Tibial nerve (tissue), 4 donors: Measurements from ENCODE around the gene GTF2E1. TPM values are rescaled to one million over a fixed set of nuclear protein-coding genes. Genes with fewer than 3 reads are reported as not detected.

Source experiments
- DNase-seq, 2 donors: peaks; one replicate each; pipeline ENCODE4 v3.0.0-alpha.2; 2019; ENCODE audit warnings: low spot score in 2 of 2
- H3K27ac ChIP-seq, 4 donors: fragments of 200-600 bp; sonication (generic) in 3 of 4; one replicate each; pipeline ENCODE4 v1.5.1; 2017 to 2019; ENCODE audit warnings: mild to moderate bottlenecking in 1 of 4
- H3K27me3 ChIP-seq, 2 donors: fragments of 200-600 bp; sonication (generic) in 1 of 2; one replicate each; pipeline versions ENCODE4 v1.5.1 to v1.6.0; 2017 to 2019
- H3K36me3 ChIP-seq, 3 donors: fragments of 200-600 bp; sonication (generic); one replicate each; pipeline ENCODE4 v1.5.1; 2018 to 2019
- H3K4me1 ChIP-seq, 4 donors: fragments of 200-600 bp; sonication (generic) in 3 of 4; one replicate each; pipeline ENCODE4 v1.5.1; 2017 to 2019
- H3K4me3 ChIP-seq, 4 donors: fragments of 200-600 bp; sonication (generic) in 3 of 4; one replicate each; pipeline ENCODE4 v1.5.1; 2017 to 2019; ENCODE audit warnings: mild to moderate bottlenecking in 1 of 4, moderate library complexity in 1 of 4
- H3K9me3 ChIP-seq, 4 donors: fragments of 200-600 bp; sonication (generic) in 3 of 4; one replicate each; pipeline ENCODE4 v1.5.1; 2017 to 2019
- EP300 ChIP-seq, 2 donors: sonication (generic); formaldehyde crosslinking; IDR thresholded peaks; one replicate each; pipeline ENCODE4 v1.6.1; 2017; ENCODE audit warnings: antibody characterized with exemption in 2 of 2, mild to moderate bottlenecking in 1 of 2
- POLR2A ChIP-seq, 2 donors: fragments of 450-650 bp; IDR thresholded peaks; one replicate each; pipeline ENCODE4 v1.6.1; 2017; ENCODE audit warnings: antibody characterized with exemption in 2 of 2, mild to moderate bottlenecking in 2 of 2, moderate library complexity in 2 of 2
- WGBS, 2 donors: methylation state at CpG; one replicate each; pipeline ENCODE4 v1.1.5; 2018; 5-methylcytosine and 5-hydroxymethylcytosine counted together
- total RNA-seq, 4 donors: library from RNA; depleted of rRNA; stranded (reverse); fragments of >200 nt; gene quantifications; one replicate each; pipeline ENCODE4 v1.1.0, GENCODE V29; 2016
- TF ChIP-seq, protein P1 (sequence below), 5 experiments: fragments of 200-600 bp in 3 of 5; fragments of 450-650 bp in 2 of 5; sonication (generic) in 3 of 5; IDR thresholded peaks; one replicate each; pipeline ENCODE4 v1.5.1; 2016 to 2019; ENCODE audit warnings: antibody characterized with exemption in 5 of 5, mild to moderate bottlenecking in 3 of 5, moderate library complexity in 2 of 5

GTF2E1 gene
- total RNA-seq, 4 donors from 2014 or later, result 7.6 to 12.2 (median 10.4) TPM

DNA sequence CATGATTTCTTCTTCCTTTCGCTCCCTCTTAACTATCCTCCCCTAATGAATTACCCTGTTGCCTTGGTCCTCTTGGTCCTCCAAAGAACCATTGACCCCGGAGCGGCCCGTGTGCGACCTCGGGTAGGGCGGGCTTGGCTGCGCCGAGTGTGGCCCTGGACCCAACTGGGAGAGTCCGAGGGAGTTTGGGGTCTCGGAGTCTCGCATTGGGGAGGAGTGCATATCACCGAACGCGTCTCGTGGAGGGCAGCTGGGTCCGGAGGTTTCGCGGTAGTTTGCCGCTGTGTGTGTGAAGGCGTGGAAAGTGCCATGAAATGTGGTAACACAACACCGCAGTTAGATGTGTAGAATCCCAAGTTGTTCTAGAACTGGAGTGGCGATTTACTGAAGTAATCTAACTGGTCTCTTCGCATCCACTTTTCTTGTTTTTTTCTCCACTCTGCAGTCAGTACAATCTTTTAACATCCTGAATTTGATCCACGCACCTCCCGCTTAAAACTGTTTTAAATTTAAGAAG is 363 bp downstream of the GTF2E1 start:
- no peak for DNase-seq
- 0% methylated on average over 26 of the region's 26 CpGs for WGBS, 2 donors
- peak overlapping the region; percentile 73 to 89 (median 84) for H3K4me3 ChIP-seq
- H3K36me3 ChIP-seq, result peaks cover 0 to 13% (median 0%) of the 10 kb centered on the region in 3 donors
- peaks cover 0 to 31% (median 13%) of the 10 kb centered on the region in 4 donors for H3K4me1 ChIP-seq
- TF ChIP-seq EP300 (IDR thresholded peaks at IDR 0.05) (no peak), POLR2A (IDR thresholded peaks at IDR 0.05) (no peak)
- TF ChIP-seq, protein P1, sequence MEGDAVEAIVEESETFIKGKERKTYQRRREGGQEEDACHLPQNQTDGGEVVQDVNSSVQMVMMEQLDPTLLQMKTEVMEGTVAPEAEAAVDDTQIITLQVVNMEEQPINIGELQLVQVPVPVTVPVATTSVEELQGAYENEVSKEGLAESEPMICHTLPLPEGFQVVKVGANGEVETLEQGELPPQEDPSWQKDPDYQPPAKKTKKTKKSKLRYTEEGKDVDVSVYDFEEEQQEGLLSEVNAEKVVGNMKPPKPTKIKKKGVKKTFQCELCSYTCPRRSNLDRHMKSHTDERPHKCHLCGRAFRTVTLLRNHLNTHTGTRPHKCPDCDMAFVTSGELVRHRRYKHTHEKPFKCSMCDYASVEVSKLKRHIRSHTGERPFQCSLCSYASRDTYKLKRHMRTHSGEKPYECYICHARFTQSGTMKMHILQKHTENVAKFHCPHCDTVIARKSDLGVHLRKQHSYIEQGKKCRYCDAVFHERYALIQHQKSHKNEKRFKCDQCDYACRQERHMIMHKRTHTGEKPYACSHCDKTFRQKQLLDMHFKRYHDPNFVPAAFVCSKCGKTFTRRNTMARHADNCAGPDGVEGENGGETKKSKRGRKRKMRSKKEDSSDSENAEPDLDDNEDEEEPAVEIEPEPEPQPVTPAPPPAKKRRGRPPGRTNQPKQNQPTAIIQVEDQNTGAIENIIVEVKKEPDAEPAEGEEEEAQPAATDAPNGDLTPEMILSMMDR (IDR thresholded peaks at IDR 0.05), result no peak
- H3K9me3 ChIP-seq, result peaks cover 0 to 7% (median 0%) of the 10 kb centered on the region in 4 donors
- no peaks in the 10 kb centered on the region for H3K27me3 ChIP-seq
- H3K27ac ChIP-seq, result peak overlapping the region; percentile 81 to 97 (median 90)

DNA sequence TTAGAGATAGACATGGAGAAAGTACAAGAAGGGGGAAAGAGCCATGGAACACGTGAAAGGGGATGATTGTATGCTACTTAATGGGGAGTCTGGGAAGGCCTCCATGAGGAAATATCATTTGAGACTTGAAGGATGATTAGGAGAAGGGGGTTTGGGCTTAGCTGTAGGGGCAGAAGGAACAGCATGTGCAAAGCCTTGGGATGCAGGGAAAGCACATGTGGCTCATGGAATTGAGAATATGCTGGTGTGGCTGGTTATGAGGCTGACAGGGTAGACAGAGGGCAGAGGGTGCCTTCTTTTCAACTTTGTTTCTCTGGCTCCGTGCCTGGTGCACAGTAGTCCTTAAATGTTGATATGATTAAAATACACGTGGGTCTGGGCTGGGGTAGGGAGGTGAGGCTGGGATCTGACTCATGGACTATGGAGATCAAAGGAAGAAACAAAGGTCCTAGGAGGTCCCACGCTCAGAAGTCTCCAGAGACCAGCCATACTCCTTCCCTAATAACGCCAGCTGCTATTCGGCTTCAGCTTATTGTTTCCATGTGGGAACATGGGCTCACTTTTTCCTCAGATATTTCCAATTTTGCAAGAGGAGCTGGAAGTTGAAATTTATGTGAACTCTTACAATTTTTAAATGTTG is 1.1 kb downstream of the GTF2E1 start:
- 44 to 48% methylated on average over 6 of the region's 6 CpGs for WGBS, 2 donors
- H3K27ac ChIP-seq, result peak overlapping the region in 1 of 4 donors; percentile 91
- peaks cover 0 to 5% (median 0%) of the 10 kb centered on the region in 4 donors for H3K9me3 ChIP-seq
- no peak for DNase-seq
- H3K36me3 ChIP-seq, result peaks cover 0 to 6% (median 0%) of the 10 kb centered on the region in 3 donors
- TF ChIP-seq POLR2A (IDR thresholded peaks at IDR 0.05), result no peak
- TF ChIP-seq, protein P1 (IDR thresholded peaks at IDR 0.05), result no peak
- no peak for TF ChIP-seq EP300 (IDR thresholded peaks at IDR 0.05)
- H3K4me3 ChIP-seq, result peak overlapping the region in 3 of 4 donors; percentile 83 to 89 (median 85)
- no peaks in the 10 kb centered on the region for H3K27me3 ChIP-seq
- peaks cover 0 to 31% (median 13%) of the 10 kb centered on the region in 4 donors for H3K4me1 ChIP-seq

DNA sequence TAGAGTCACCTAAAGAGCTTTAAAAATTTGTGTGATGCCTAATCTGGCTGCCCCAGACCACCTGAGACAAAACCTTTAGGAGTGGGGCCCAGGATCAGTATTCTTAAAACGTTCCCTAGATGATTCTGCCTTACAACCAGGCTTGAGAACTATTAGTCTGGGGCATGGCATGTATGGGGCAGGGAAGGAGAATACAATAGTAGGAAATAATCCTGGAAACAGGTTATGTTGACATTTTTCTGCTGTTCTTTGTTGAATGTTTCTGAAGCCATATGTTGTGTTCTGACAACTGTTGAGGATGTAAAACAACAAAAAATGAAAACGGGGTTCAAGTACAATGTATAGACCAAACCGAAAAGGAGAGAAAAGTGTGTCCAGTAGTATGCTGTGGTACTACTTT is 2.9 kb downstream of the GTF2E1 start:
- Histone ChIP-seq H3K4me1 (peaks cover 0 to 31% (median 13%) of the 10 kb centered on the region in 4 donors), H3K27ac (no peak overlapping the region), H3K27me3 (no peaks in the 10 kb centered on the region), H3K36me3 (peaks cover 0 to under 1% (median 0%) of the 10 kb centered on the region in 3 donors), H3K4me3 (no peak overlapping the region), H3K9me3 (no peaks in the 10 kb centered on the region)
- DNase-seq, result no peak
- 79 to 85% methylated on average over 3 of the region's 3 CpGs for WGBS, 2 donors
- TF ChIP-seq, protein P1 (IDR thresholded peaks at IDR 0.05), result no peak
- TF ChIP-seq POLR2A (IDR thresholded peaks at IDR 0.05) (no peak), EP300 (IDR thresholded peaks at IDR 0.05) (no peak)

DNA sequence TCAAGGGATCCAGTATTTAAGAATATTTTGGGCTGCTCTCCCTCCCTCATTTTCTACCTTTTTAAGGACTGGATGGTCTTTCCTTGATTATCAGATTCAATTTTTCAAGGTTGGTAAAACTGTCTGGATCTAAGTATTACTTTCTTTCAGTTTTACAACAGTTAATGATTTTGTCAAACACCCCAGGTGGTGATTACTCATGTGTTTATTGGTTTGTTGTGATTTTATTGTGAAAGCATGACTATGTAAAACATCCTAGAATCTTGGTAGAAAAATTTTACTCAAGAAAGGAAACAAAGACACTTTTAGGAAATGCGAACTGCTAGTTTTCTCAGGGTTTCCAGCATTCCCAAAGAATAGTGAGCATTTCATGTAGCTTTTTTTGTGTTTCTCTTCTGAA is 7.3 kb downstream of the GTF2E1 start:
- no peaks in the 10 kb centered on the region for H3K27me3 ChIP-seq
- peaks cover 0 to 10% (median 0%) of the 10 kb centered on the region in 3 donors for H3K36me3 ChIP-seq
- TF ChIP-seq POLR2A (IDR thresholded peaks at IDR 0.05) (no peak), EP300 (IDR thresholded peaks at IDR 0.05) (no peak)
- TF ChIP-seq, protein P1 (IDR thresholded peaks at IDR 0.05), result no peak
- no peaks in the 10 kb centered on the region for H3K9me3 ChIP-seq
- DNase-seq, result no peak
- WGBS, 2 donors, result 79 to 82% methylated on average over 1 of the region's 1 CpG
- no peak overlapping the region for H3K4me3 ChIP-seq
- H3K4me1 ChIP-seq, result peaks cover 0 to 6% (median 0%) of the 10 kb centered on the region in 4 donors
- no peak overlapping the region for H3K27ac ChIP-seq

DNA sequence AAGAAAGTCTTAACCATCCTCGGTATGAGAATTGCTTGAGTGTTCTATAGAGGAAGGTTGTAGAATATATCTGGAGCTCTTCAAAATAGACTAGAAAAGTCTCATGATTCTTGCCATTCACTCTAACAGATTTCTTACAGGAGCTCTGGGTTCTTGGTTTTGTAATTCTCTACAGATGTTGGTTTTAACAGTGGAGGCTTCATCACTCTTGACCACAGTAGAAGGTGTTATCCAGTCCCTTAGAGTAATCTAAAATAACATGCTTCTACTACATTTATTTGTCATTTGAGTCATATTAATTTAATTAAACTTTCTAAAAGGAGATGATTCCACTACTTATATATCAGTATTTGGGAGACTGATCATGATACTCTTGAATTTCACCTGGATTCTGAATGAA is 9.7 kb downstream of the GTF2E1 start:
- DNase-seq, result no peak
- TF ChIP-seq POLR2A (IDR thresholded peaks at IDR 0.05), result no peak
- TF ChIP-seq EP300 (IDR thresholded peaks at IDR 0.05), result no peak
- TF ChIP-seq, protein P1 (IDR thresholded peaks at IDR 0.05), result no peak
- Histone ChIP-seq H3K27me3 (no peaks in the 10 kb centered on the region), H3K9me3 (no peaks in the 10 kb centered on the region), H3K27ac (no peak overlapping the region), H3K36me3 (peaks cover 0 to 10% (median 0%) of the 10 kb centered on the region in 3 donors), H3K4me1 (no peaks in the 10 kb centered on the region), H3K4me3 (no peak overlapping the region)
- 85 to 87% methylated on average over 1 of the region's 1 CpG for WGBS, 2 donors
